HG03159 (cell line): ENCODE results near the gene TTC39C.
"Not testable (repeated sequence)": the region's sequence is repeated elsewhere in the genome, so short reads cannot be mapped to it uniquely, and the experiment has no call there.

Experiments
- ATAC-seq: cut with Tn5 transposase; IDR thresholded peaks from one replicate; pipeline ENCODE4 v1.9.1; 2021; ENCODE audit warnings: mild to moderate bottlenecking, moderate library complexity; ENCODE audit not compliant: unreplicated experiment

TTC39C gene

DNA sequence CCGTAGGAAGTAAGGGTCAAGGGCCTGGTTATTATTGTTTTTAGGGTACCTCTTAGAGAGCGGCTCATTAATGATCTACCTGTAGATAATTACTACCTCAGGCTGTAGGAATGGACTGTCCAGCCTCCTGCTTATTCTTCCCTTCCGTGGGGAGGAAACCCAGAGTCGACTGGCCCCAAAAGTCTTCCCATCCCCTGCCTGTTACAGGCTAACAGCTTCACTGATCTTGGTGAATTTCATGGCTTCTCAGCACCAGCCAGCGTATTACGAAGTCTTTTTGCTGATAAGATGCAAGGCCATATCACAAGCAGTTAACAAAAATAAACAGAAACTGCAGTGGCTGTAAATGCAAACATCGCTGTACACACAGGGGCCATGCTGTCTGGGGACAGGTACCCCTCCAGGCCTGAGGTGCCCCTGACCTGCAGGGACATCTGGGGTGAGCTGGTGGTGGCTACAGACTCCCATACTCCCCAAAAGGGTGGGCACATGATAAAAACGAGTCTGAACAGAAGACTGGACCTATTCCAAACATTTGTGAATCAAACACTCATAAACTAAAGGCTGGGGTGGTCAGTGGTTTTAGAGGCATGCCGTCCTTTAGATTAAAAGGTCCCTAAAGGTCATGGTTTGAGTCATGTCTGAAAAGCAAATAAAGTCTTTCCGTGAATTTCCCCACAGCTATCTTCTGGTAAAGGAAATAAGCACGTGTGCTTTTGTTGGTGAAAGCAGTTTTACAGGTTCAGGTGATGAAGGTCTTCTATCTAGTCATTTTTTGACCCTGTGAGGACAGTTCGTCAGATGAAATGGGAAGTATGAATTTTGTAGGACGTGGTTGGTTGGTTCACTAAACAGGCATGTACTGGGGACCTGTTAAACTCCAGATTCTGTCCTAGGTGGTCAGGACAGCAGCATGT is 36.7 kb downstream of the TTC39C start:
- peak; percentile 53 for ATAC-seq

GRCh38 chr18:24052053-24052452 is 37.5 kb downstream of the TTC39C start:
- ATAC-seq = no peak

DNA sequence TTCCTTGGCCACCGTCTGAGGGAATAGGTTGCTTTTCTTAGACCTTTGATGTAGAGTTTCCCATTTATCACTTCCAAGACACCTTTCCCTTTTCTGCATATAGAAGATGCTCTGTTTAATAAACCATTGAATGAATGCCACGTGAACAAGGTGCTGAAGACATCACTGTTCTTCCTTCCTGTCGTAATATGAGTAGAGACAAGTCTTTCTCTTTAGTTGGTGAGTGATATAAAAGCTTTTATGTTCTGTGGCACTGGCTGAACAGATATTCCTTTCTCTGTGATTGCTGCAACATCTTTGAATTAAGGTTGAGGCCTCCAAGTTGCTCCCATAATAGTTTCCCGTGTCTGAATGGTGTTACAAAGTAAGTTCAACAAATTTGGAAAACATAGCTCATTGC is 38.7 kb downstream of the TTC39C start:
- ATAC-seq = no peak

- no peak for ATAC-seq
Observed at GRCh38 chr18:24054130-24054529, 39.6 kb downstream of the TTC39C start.

GRCh38 chr18:24055009-24055804 is 40.7 kb downstream of the TTC39C start:
- no peak for ATAC-seq

GRCh38 chr18:24055878-24056277 is 41.3 kb downstream of the TTC39C start:
- no peak for ATAC-seq

GRCh38 chr18:24056506-24056905 is 42.0 kb downstream of the TTC39C start:
- ATAC-seq = no peak

DNA sequence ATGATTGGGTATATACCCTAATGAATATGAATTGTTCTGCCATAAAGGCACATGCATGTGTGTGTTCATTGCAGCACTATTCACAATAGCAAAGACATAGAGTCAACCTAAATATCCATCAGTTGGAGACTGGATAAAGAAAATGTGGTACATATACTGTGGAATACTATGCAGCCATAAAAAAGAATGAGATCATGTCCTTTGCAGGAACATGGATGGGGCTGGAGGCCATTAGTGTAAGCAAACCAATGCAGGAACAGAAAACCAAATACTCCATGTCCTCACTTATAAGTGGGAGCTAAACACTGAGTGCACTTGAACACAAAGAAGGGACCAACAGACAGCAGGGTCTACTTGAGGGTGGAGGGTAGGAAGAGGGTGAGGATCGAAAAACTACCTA is 43.2 kb downstream of the TTC39C start:
- ATAC-seq = no peak

DNA sequence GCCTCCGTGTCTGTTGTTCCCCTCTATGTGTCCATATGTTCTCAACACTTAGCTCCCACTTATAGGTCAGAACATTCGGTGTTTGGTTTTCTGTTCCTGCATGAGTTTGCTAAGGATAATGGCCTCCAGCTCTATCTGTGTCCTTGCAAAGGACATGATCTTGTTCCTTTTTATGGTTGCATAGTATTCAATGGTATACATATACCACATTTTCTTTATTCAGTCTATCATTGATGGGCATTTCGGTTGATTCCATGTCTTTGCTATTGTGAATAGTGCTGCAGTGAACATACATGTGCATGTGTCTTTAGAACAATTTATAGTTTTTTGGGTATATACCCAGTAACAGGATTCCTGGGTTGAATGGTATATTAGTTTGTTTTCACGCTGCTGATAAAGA is 44.8 kb downstream of the TTC39C start:
- ATAC-seq = not testable (repeated sequence)

DNA sequence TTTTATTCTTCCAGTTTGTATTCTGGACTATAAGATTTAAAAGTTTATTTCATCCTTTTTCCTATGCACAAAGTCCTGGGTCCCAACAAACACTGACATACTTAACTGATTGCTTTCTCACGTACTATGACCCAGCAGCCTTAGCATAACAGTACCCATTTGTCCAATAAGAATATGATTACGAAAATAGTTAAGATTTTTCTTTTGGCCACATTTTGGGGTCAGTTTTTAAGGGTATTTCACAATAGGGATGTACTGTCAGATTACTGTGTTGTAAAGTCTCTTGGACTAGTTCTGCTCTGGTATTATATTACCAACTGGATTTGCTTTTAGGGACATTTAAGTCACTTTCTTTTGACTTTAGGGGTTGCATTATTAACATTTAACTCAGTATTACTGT is 46.1 kb downstream of the TTC39C start:
- ATAC-seq = no peak

DNA sequence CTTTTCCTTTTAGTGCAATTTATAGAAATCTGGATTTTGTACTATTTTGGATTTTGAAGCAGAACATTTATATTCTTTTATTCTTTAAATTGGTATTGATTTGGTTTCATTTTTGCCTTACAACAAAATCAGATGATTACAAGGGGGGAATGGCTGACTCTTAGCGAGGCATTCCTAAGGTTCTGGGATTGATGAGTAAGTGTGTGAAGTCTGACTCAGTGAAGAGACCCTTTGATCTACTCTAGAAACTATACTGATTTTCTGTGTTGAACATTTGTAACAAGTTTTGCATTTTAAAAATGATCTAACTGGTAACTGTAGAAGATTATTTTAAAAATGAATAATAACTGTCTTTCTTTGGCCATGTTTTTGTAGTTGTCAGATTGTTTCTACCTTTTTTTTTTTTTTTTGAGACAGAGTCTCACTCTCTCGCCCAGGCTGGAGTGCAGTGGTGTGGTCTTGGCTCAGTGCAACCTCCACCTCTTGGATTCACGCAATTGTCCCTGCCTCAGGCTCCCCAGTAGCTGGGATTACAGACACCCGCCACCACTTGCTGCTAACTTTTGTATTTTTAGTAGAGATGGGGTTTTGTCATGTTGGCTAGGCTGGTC is 48.7 kb downstream of the TTC39C start:
- ATAC-seq = no peak

DNA sequence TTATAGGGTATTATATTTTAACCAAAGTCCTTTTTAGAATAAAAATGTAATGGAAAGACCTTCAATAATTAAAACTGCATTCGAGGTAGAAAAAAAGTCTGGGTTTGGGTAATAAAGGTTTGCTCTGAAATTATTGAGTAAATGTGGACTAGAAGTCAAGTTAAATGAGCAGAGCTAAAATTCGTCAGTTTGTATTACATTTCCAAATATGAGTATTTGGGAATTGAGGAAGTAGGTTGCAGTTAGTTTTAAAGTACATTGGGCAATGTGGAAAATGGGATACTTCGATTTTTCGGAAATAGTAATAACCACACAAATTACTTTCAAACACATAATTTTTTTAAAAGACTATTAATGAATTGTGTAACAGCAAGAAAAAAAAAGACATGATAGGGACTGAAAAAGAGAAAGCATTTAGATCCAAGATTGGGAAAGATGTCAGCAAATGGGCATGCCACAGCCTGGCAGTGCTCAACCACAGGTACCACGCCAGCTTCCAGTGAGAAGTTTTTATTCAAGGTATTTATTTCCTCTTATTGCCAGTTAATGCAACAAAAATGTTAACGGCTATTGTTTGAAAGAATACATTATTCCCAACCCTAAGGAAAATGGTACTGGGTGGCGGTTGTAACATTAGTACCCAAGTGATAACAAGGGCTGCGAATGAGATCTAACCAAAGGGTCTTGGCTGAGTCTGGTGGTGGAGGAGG is 50.0 kb downstream of the TTC39C start:
- ATAC-seq = no peak

GRCh38 chr18:24065906-24066305 is 51.4 kb downstream of the TTC39C start:
- ATAC-seq = no peak

- ATAC-seq = no peak
Observed at GRCh38 chr18:24068945-24069693, 54.6 kb downstream of the TTC39C start.

GRCh38 chr18:24071029-24071428 is 56.5 kb downstream of the TTC39C start:
- no peak for ATAC-seq

- no peak for ATAC-seq
Observed at GRCh38 chr18:24071779-24072178, 57.2 kb downstream of the TTC39C start.

DNA sequence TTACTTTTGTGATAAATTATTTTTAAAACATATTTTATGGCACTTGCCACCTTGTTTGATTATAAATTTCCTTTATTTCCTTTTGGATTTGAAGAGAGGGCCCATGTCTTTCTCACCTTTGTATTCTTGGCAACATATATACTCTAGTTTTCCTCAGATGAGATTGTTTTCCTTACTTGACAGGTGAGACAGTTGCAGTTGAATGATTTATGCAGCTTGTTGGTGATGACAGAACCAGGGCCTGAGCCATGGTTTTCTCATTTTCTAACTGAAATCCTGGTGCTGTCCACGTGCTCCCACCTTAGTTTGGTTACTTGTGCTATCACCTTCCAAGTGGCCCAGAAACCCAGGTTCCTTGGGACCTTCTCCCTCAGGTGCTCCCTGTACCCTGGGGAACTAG is 58.2 kb downstream of the TTC39C start:
- ATAC-seq = no peak

- no peak for ATAC-seq
Observed at GRCh38 chr18:24073791-24074190, 59.2 kb downstream of the TTC39C start.

DNA sequence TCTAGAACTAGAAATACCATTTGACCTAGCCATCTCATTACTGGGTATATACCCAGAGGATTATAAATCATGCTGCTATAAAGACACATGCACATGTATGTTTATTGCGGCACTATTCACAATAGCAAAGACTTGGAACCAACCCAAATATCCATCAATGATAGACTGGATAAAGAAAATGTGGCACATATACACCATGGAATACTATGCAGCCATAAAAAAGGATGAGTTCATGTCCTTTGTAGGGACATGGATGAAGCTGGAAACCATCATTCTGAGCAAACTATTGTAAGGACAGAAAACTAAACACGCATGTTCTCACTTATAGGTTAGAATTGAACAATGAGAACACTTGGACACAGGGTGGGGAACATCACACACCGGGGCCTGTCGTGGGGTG is 60.2 kb downstream of the TTC39C start:
- ATAC-seq = not testable (repeated sequence)
